WTC11 (cell line): Measurements from ENCODE around the gene CELSR1. TPM values are rescaled to one million over a fixed set of nuclear protein-coding genes. Genes with fewer than 3 reads are reported as not detected.

Experiments
- ATAC-seq: fragments of 200-7000 bp; cut with Tn5 transposase; 2 replicates; pipeline ENCODE4 v1.10.0; 2021; ENCODE audit warnings: mild to moderate bottlenecking, moderate library complexity
- CTCF ChIA-PET: fragments of 300-600 bp; sonication (Branson Sonifier 250); formaldehyde crosslinking; loops from one replicate; lab custom pipeline; 2021; ENCODE audit warnings: antibody characterized with exemption; lab: Charles Lee
- POLR2A ChIA-PET: fragments of 350-600 bp; sonication (Branson Sonifier 250); formaldehyde crosslinking; loops from one replicate; lab custom pipeline; 2021; ENCODE audit warnings: antibody characterized with exemption; lab: Charles Lee
- DNase-seq: peaks from one replicate; pipeline ENCODE4 v3.0.0; 2021; ENCODE audit warnings: low spot score
- H3K27ac Mint-ChIP-seq: 2 replicates; pipeline ENCODE4 v1.8.0; 2021; ENCODE audit warnings: mixed read lengths
- H3K27me3 Mint-ChIP-seq: 2 replicates; pipeline ENCODE4 v1.8.0; 2021; ENCODE audit warnings: low read depth, mild to moderate bottlenecking, moderate library complexity, mixed read lengths
- H3K36me3 Mint-ChIP-seq: 2 replicates; pipeline ENCODE4 v1.8.0; 2021; ENCODE audit warnings: mixed read lengths
- H3K4me1 Mint-ChIP-seq: 2 replicates; pipeline ENCODE4 v1.8.0; 2022; ENCODE audit warnings: mixed read lengths
- H3K4me3 Mint-ChIP-seq: 2 replicates; pipeline ENCODE4 v1.8.0; 2021; ENCODE audit warnings: mild to moderate bottlenecking, moderate library complexity, mixed read lengths
- H3K9me3 Mint-ChIP-seq: 2 replicates; pipeline ENCODE4 v1.8.0; 2021; ENCODE audit warnings: mixed read lengths
- AR ChIP-seq: fragments of 250-450 bp; sonication (Bioruptor Pico); IDR thresholded peaks from 2 replicates; pipeline ENCODE4 v1.9.0; 2021; ENCODE audit warnings: mild to moderate bottlenecking
- ATF2 ChIP-seq: sonication (generic); formaldehyde crosslinking; IDR thresholded peaks from 2 replicates; pipeline ENCODE4 v1.8.1; 2022; ENCODE audit warnings: low read depth, missing genetic modification reagents, borderline replicate concordance
- ATF6 ChIP-seq: sonication (generic); formaldehyde crosslinking; IDR thresholded peaks from 2 replicates; pipeline ENCODE4 v1.8.1; 2023; ENCODE audit warnings: mild to moderate bottlenecking, missing genetic modification reagents
- FOXJ3 ChIP-seq: sonication (generic); formaldehyde crosslinking; IDR thresholded peaks from 2 replicates; pipeline ENCODE4 v1.9.0; 2021; ENCODE audit warnings: missing genetic modification reagents, mild to moderate bottlenecking, borderline replicate concordance
- FOXK1 ChIP-seq: sonication (generic); formaldehyde crosslinking; IDR thresholded peaks from 2 replicates; pipeline ENCODE4 v1.8.0; 2022; ENCODE audit warnings: mild to moderate bottlenecking, moderate library complexity, missing genetic modification reagents
- FOXP4 ChIP-seq: sonication (generic); formaldehyde crosslinking; IDR thresholded peaks from 2 replicates; pipeline ENCODE4 v1.8.0; 2022; ENCODE audit warnings: mild to moderate bottlenecking, missing genetic modification reagents
- HMGXB4 ChIP-seq: sonication (generic); formaldehyde crosslinking; IDR thresholded peaks from 2 replicates; pipeline ENCODE4 v1.8.1; 2023; ENCODE audit warnings: mild to moderate bottlenecking, moderate library complexity, missing genetic modification reagents
- JUN ChIP-seq: sonication (generic); formaldehyde crosslinking; IDR thresholded peaks from 2 replicates; pipeline ENCODE4 v1.8.0; 2023; ENCODE audit warnings: mild to moderate bottlenecking, missing genetic modification reagents
- NFE2L1 ChIP-seq: sonication (generic); formaldehyde crosslinking; IDR thresholded peaks from 2 replicates; pipeline ENCODE4 v1.8.1; 2023; ENCODE audit warnings: missing genetic modification reagents
- RELA ChIP-seq: sonication (generic); formaldehyde crosslinking; IDR thresholded peaks from 2 replicates; pipeline ENCODE4 v1.8.1; 2022; ENCODE audit warnings: missing genetic modification reagents, mild to moderate bottlenecking, borderline replicate concordance
- TCF7 ChIP-seq: sonication (generic); formaldehyde crosslinking; IDR thresholded peaks from 2 replicates; pipeline ENCODE4 v1.8.0; 2022; ENCODE audit warnings: mild to moderate bottlenecking, low read depth, missing genetic modification reagents, moderate library complexity
- TEAD1 ChIP-seq: sonication (generic); formaldehyde crosslinking; IDR thresholded peaks from 2 replicates; pipeline ENCODE4 v1.8.0; 2022; ENCODE audit warnings: mild to moderate bottlenecking, missing genetic modification reagents
- TEAD4 ChIP-seq: sonication (generic); formaldehyde crosslinking; IDR thresholded peaks from 2 replicates; pipeline ENCODE4 v1.8.0; 2022; ENCODE audit warnings: mild to moderate bottlenecking, missing genetic modification reagents
- USF1 ChIP-seq: sonication (generic); formaldehyde crosslinking; IDR thresholded peaks from 2 replicates; pipeline ENCODE4 v1.8.0; 2022; ENCODE audit warnings: mild to moderate bottlenecking, missing genetic modification reagents
- ZBTB21 ChIP-seq: sonication (generic); formaldehyde crosslinking; IDR thresholded peaks from 2 replicates; pipeline ENCODE4 v1.8.1; 2023; ENCODE audit warnings: mild to moderate bottlenecking, missing genetic modification reagents, borderline replicate concordance
- ZNF121 ChIP-seq: sonication (generic); formaldehyde crosslinking; IDR thresholded peaks from 2 replicates; pipeline ENCODE4 v1.8.0; 2023; ENCODE audit warnings: missing genetic modification reagents
- ZNF396 ChIP-seq: fragments of 250-450 bp; sonication (Bioruptor Pico); IDR thresholded peaks from 2 replicates; pipeline ENCODE4 v1.8.0; 2021; ENCODE audit warnings: mild to moderate bottlenecking, moderate library complexity, borderline replicate concordance
- ZNF416 ChIP-seq: fragments of 250-450 bp; sonication (Bioruptor Pico); IDR thresholded peaks from 2 replicates; pipeline ENCODE4 v1.9.0; 2021; ENCODE audit warnings: mild to moderate bottlenecking, inconsistent platforms
- ZNF423 ChIP-seq: fragments of 250-450 bp; sonication (Bioruptor Pico); IDR thresholded peaks from 2 replicates; pipeline ENCODE4 v2.1.2; 2022; ENCODE audit warnings: mild to moderate bottlenecking, moderate library complexity
- ZNF512 ChIP-seq: sonication (generic); formaldehyde crosslinking; IDR thresholded peaks from 2 replicates; pipeline ENCODE4 v1.8.1; 2022; ENCODE audit warnings: missing genetic modification reagents, borderline replicate concordance
- total RNA-seq: library from RNA; stranded (reverse); gene quantifications from 3 replicates; pipeline ENCODE4 v1.2.3, GENCODE V29; 2021

The CELSR1 gene
- total RNA-seq, 1 experiment from 2014 or later = 16.8 TPM

- ChIA-PET POLR2A (no interaction called here), CTCF (no interaction called here)
- Mint-ChIP-seq H3K4me3 (no peak overlapping the region), H3K4me1 (no peaks in the 10 kb centered on the region), H3K9me3 (no peaks in the 10 kb centered on the region), H3K27ac (0 out of 2 replicates have a peak overlapping the region, but pooled peaks have one; percentile 19)
- ATAC-seq = no peak
- TF ChIP-seq USF1 (no peak), ZNF416 (CRISPR knock-in tag) (no peak), FOXK1 (CRISPR knock-in tag) (no peak), AR (CRISPR knock-in tag) (no peak), ATF6 (no peak), TEAD1 (no peak), ZNF121 (CRISPR knock-in tag) (no peak), ZNF423 (CRISPR knock-in tag) (no peak), FOXJ3 (CRISPR knock-in tag) (no peak), TCF7 (CRISPR knock-in tag) (no peak), ZBTB21 (CRISPR knock-in tag) (no peak), ATF2 (CRISPR knock-in tag) (no peak), ZNF396 (CRISPR knock-in tag) (no peak), RELA (CRISPR knock-in tag) (no peak), HMGXB4 (CRISPR knock-in tag) (no peak), JUN (CRISPR knock-in tag) (no peak), FOXP4 (CRISPR knock-in tag) (no peak), NFE2L1 (no peak), TEAD4 (CRISPR knock-in tag) (no peak), ZNF512 (CRISPR knock-in tag) (no peak)
- TF ChIP-seq, all 79 proteins: peak for 0
- Mint-ChIP-seq H3K36me3 (no peaks in the 10 kb centered on the region), H3K27me3 (no peaks in the 10 kb centered on the region)
- DNase-seq = no peak
These were observed 121.5 kb downstream of the CELSR1 start for GRCh38 chr22:46415776-46416519.
